Lower leg skin (tissue), 3 donors: ENCODE data around the gene TFRC.

ENCODE experiments used
- POLR2A ChIP-seq, 2 donors: fragments of 450-650 bp; IDR thresholded peaks; one replicate each; pipeline ENCODE4 v1.6.1; 2016 to 2017; ENCODE audit warnings: antibody characterized with exemption in 2 of 2, mild to moderate bottlenecking in 1 of 2, moderate library complexity in 1 of 2
- TF ChIP-seq, protein P1 (sequence below), 3 donors: fragments of 450-650 bp; IDR thresholded peaks; one replicate each; pipeline ENCODE4 v1.5.1; 2016; ENCODE audit warnings: antibody characterized with exemption in 3 of 3, mild to moderate bottlenecking in 3 of 3, moderate library complexity in 2 of 3

- TF ChIP-seq, protein P1, sequence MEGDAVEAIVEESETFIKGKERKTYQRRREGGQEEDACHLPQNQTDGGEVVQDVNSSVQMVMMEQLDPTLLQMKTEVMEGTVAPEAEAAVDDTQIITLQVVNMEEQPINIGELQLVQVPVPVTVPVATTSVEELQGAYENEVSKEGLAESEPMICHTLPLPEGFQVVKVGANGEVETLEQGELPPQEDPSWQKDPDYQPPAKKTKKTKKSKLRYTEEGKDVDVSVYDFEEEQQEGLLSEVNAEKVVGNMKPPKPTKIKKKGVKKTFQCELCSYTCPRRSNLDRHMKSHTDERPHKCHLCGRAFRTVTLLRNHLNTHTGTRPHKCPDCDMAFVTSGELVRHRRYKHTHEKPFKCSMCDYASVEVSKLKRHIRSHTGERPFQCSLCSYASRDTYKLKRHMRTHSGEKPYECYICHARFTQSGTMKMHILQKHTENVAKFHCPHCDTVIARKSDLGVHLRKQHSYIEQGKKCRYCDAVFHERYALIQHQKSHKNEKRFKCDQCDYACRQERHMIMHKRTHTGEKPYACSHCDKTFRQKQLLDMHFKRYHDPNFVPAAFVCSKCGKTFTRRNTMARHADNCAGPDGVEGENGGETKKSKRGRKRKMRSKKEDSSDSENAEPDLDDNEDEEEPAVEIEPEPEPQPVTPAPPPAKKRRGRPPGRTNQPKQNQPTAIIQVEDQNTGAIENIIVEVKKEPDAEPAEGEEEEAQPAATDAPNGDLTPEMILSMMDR (IDR thresholded peaks at IDR 0.05): no peak
- TF ChIP-seq POLR2A (IDR thresholded peaks at IDR 0.05): no peak
These were observed 17.9 kb downstream of the TFRC start for GRCh38 chr3:196063971-196064370.
